HepG2 (cell line): ENCODE data around the gene FASTK. TPM values are rescaled to one million over a fixed set of nuclear protein-coding genes. Genes with fewer than 3 reads are reported as not detected.

Source experiments
- CAMTA2 ChIP-seq: sonication (generic); formaldehyde crosslinking; IDR thresholded peaks from 2 replicates; pipeline ENCODE4 v1.4.0; 2020; ENCODE audit warnings: mild to moderate bottlenecking, missing genetic modification reagents, borderline replicate concordance
- ELF3 ChIP-seq: IDR thresholded peaks from 2 replicates; pipeline ENCODE4 v1.6.1; 2016; ENCODE audit warnings: missing genetic modification reagents, missing compliant biosample characterization
- ERF ChIP-seq: IDR thresholded peaks from 2 replicates; pipeline ENCODE4 v1.6.1; 2018; ENCODE audit warnings: missing biosample characterization, missing genetic modification reagents
- RARG ChIP-seq: sonication (generic); formaldehyde crosslinking; IDR thresholded peaks from 2 replicates; pipeline ENCODE4 v1.4.0; 2020; ENCODE audit warnings: low read depth, mild to moderate bottlenecking, missing genetic modification reagents
- SATB2 ChIP-seq: sonication (generic); formaldehyde crosslinking; IDR thresholded peaks from 2 replicates; pipeline ENCODE4 v1.5.0; 2020; ENCODE audit warnings: missing genetic modification reagents
- SIN3A ChIP-seq: IDR thresholded peaks from 2 replicates; pipeline ENCODE4 v1.6.1; 2011; ENCODE audit warnings: low read depth, mild to moderate bottlenecking, control low read depth, low read length, borderline replicate concordance
- SRSF4 ChIP-seq: fragments of 200-400 bp; formaldehyde crosslinking; IDR thresholded peaks from one replicate; pipeline ENCODE4 v1.6.1; 2018; ENCODE audit warnings: mild to moderate bottlenecking, low read depth, low read length, moderate library complexity; ENCODE audit not compliant: poor library complexity, severe bottlenecking
- ZNF563 ChIP-seq: sonication (generic); formaldehyde crosslinking; IDR thresholded peaks from 2 replicates; pipeline ENCODE4 v1.8.0; 2022; ENCODE audit warnings: mild to moderate bottlenecking, moderate library complexity, missing genetic modification reagents
- ZNF672 ChIP-seq: sonication (generic); formaldehyde crosslinking; IDR thresholded peaks from 2 replicates; pipeline ENCODE4 v1.8.1; 2022; ENCODE audit warnings: missing genetic modification reagents
- ZNF788 ChIP-seq: sonication (generic); formaldehyde crosslinking; IDR thresholded peaks from 2 replicates; pipeline ENCODE4 v1.5.0; 2020; ENCODE audit warnings: mild to moderate bottlenecking, missing genetic modification reagents, borderline replicate concordance
- polyA plus RNA-seq, 8 experiments: library from polyadenylated mRNA; depleted of rRNA in 3 of 8; stranded (reverse) in 7 of 8; unstranded in 1 of 8; fragments of >200 nt; fragmentation: Illumina TruSeq in 4 of 8; extraction: Trizol in 4 of 8; gene quantifications; 2 replicates each; pipeline versions ENCODE4 v1.2.1 to v1.2.3, GENCODE V29; 2011 to 2016; ENCODE audit warnings: low read depth in 4 of 8, missing spikeins in 1 of 8, mixed read lengths in 1 of 8; ENCODE audit not compliant: insufficient read depth in 1 of 8
- total RNA-seq, 5 experiments: library from RNA; depleted of rRNA; stranded (reverse); fragments of >200 nt; fragmentation: Illumina TruSeq; extraction: Trizol; gene quantifications; 2 replicates each; pipeline ENCODE4 v1.2.3, GENCODE V29; 2016; ENCODE audit warnings: low read depth in 1 of 5
- TF ChIP-seq, protein P1 (sequence below): IDR thresholded peaks from 2 replicates; pipeline ENCODE4 v1.6.1; 2016; ENCODE audit warnings: low read depth
- TF ChIP-seq, protein P2 (sequence below): IDR thresholded peaks from 2 replicates; pipeline ENCODE4 v1.6.1; 2012; ENCODE audit warnings: inconsistent platforms
- TF ChIP-seq, protein P3 (sequence below): sonication (generic); formaldehyde crosslinking; IDR thresholded peaks from 2 replicates; pipeline ENCODE4 v1.8.0; 2022; ENCODE audit warnings: low read depth, missing genetic modification reagents
- TF ChIP-seq, protein P4 (sequence below): sonication (generic); formaldehyde crosslinking; IDR thresholded peaks from 2 replicates; pipeline ENCODE4 v1.9.0; 2021; ENCODE audit warnings: mild to moderate bottlenecking, missing genetic modification reagents
- TF ChIP-seq, protein P5 (sequence below): sonication (generic); formaldehyde crosslinking; IDR thresholded peaks from 2 replicates; pipeline ENCODE4 v1.5.1; 2020; ENCODE audit warnings: missing genetic modification reagents, mild to moderate bottlenecking, borderline replicate concordance
- TF ChIP-seq, protein P6 (sequence below): sonication (generic); formaldehyde crosslinking; IDR thresholded peaks from 2 replicates; pipeline ENCODE4 v1.4.0; 2020; ENCODE audit warnings: missing genetic modification reagents

Gene FASTK
- total and polyA plus RNA-seq, 2 of the 13 experiments (the other 11 are each of a cell fraction or from before 2014, with no cell fraction given) = 52.9 to 55.7 TPM

DNA sequence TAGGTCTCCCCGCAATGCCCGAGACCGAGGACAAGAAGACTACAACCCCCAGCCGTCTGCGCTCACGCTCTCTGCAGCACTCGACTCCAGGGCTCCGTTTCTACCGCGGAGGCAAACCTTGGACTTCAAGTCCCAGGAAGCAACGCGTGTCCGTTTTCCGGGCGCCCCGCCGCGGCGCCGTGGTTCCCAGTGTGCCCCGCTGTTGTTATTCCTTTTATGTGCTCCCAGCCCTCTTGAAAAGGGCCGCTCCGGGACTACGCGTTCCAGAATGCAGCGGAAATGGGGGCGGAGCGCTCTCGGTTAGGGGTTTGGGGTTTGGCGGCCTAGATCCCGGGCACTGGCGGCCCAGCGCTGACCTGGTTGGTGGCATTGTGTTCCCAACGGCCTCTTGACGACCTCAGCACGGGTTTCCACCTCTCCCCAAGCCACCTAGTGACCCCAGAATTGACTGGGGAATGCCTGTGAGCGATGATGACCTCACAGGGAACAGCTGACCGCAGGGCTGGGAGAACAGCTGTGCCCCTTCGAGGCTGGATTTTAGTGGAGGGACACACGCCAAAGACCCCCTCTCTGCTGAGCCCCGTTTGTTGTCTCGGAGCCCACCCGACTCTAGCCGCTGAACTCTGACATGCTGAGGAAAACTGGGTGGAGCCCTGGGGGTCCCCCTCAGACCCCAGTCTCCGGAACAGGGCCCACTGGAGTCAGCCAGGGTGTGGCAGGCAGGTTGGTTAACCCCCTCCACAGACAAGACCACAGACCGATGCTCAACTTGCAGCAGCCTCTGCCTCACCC, 22.4 kb downstream of the FASTK start (continued):
- TF ChIP-seq, protein P1, sequence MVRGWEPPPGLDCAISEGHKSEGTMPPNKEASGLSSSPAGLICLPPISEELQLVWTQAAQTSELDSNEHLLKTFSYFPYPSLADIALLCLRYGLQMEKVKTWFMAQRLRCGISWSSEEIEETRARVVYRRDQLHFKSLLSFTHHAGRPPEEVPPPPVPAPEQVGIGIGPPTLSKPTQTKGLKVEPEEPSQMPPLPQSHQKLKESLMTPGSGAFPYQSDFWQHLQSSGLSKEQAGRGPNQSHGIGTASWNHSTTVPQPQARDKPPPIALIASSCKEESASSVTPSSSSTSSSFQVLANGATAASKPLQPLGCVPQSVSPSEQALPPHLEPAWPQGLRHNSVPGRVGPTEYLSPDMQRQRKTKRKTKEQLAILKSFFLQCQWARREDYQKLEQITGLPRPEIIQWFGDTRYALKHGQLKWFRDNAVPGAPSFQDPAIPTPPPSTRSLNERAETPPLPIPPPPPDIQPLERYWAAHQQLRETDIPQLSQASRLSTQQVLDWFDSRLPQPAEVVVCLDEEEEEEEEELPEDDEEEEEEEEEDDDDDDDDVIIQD (CRISPR knock-in tag) = no peak; the same call in 1 of the 2 replicates
- TF ChIP-seq, protein P2, sequence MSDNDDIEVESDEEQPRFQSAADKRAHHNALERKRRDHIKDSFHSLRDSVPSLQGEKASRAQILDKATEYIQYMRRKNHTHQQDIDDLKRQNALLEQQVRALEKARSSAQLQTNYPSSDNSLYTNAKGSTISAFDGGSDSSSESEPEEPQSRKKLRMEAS = peak; percentile 69
- TF ChIP-seq CAMTA2 (no peak; the same call in 1 of the 2 replicates), ERF (CRISPR knock-in tag) (peak; percentile 68), ZNF563 (CRISPR knock-in tag) (no peak; the same call in 1 of the 2 replicates), ZNF672 (CRISPR knock-in tag) (no peak), RARG (CRISPR knock-in tag) (no peak), ZNF788 (peak; percentile 3; the same call in 1 of the 2 replicates), ELF3 (CRISPR knock-in tag) (peak; percentile 32; the same call in 1 of the 2 replicates), SIN3A (peak; percentile 66; the same call in 1 of the 2 replicates), SATB2 (no peak), SRSF4 (no peak)
- TF ChIP-seq, protein P3, sequence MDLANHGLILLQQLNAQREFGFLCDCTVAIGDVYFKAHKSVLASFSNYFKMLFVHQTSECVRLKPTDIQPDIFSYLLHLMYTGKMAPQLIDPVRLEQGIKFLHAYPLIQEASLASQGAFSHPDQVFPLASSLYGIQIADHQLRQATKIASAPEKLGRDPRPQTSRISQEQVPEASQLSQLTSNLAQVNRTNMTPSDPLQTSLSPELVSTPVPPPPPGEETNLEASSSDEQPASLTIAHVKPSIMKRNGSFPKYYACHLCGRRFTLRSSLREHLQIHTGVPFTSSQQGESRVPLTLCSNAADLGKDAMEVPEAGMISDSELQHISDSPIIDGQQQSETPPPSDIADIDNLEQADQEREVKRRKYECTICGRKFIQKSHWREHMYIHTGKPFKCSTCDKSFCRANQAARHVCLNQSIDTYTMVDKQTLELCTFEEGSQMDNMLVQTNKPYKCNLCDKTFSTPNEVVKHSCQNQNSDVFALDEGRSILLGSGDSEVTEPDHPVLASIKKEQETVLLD = peak; percentile 78
- TF ChIP-seq, protein P4, sequence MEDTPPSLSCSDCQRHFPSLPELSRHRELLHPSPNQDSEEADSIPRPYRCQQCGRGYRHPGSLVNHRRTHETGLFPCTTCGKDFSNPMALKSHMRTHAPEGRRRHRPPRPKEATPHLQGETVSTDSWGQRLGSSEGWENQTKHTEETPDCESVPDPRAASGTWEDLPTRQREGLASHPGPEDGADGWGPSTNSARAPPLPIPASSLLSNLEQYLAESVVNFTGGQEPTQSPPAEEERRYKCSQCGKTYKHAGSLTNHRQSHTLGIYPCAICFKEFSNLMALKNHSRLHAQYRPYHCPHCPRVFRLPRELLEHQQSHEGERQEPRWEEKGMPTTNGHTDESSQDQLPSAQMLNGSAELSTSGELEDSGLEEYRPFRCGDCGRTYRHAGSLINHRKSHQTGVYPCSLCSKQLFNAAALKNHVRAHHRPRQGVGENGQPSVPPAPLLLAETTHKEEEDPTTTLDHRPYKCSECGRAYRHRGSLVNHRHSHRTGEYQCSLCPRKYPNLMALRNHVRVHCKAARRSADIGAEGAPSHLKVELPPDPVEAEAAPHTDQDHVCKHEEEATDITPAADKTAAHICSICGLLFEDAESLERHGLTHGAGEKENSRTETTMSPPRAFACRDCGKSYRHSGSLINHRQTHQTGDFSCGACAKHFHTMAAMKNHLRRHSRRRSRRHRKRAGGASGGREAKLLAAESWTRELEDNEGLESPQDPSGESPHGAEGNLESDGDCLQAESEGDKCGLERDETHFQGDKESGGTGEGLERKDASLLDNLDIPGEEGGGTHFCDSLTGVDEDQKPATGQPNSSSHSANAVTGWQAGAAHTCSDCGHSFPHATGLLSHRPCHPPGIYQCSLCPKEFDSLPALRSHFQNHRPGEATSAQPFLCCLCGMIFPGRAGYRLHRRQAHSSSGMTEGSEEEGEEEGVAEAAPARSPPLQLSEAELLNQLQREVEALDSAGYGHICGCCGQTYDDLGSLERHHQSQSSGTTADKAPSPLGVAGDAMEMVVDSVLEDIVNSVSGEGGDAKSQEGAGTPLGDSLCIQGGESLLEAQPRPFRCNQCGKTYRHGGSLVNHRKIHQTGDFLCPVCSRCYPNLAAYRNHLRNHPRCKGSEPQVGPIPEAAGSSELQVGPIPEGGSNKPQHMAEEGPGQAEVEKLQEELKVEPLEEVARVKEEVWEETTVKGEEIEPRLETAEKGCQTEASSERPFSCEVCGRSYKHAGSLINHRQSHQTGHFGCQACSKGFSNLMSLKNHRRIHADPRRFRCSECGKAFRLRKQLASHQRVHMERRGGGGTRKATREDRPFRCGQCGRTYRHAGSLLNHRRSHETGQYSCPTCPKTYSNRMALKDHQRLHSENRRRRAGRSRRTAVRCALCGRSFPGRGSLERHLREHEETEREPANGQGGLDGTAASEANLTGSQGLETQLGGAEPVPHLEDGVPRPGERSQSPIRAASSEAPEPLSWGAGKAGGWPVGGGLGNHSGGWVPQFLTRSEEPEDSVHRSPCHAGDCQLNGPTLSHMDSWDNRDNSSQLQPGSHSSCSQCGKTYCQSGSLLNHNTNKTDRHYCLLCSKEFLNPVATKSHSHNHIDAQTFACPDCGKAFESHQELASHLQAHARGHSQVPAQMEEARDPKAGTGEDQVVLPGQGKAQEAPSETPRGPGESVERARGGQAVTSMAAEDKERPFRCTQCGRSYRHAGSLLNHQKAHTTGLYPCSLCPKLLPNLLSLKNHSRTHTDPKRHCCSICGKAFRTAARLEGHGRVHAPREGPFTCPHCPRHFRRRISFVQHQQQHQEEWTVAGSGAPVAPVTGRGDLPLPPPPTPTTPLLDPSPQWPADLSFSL (CRISPR knock-in tag) = no peak
- TF ChIP-seq, protein P5, sequence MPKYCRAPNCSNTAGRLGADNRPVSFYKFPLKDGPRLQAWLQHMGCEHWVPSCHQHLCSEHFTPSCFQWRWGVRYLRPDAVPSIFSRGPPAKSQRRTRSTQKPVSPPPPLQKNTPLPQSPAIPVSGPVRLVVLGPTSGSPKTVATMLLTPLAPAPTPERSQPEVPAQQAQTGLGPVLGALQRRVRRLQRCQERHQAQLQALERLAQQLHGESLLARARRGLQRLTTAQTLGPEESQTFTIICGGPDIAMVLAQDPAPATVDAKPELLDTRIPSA (CRISPR knock-in tag) = no peak
- TF ChIP-seq, protein P6, sequence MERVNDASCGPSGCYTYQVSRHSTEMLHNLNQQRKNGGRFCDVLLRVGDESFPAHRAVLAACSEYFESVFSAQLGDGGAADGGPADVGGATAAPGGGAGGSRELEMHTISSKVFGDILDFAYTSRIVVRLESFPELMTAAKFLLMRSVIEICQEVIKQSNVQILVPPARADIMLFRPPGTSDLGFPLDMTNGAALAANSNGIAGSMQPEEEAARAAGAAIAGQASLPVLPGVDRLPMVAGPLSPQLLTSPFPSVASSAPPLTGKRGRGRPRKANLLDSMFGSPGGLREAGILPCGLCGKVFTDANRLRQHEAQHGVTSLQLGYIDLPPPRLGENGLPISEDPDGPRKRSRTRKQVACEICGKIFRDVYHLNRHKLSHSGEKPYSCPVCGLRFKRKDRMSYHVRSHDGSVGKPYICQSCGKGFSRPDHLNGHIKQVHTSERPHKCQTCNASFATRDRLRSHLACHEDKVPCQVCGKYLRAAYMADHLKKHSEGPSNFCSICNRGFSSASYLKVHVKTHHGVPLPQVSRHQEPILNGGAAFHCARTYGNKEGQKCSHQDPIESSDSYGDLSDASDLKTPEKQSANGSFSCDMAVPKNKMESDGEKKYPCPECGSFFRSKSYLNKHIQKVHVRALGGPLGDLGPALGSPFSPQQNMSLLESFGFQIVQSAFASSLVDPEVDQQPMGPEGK (CRISPR knock-in tag) = peak; percentile 73
